HG03045 (cell line): ENCODE measurements around the gene ERGIC1.
"Not testable (repeated sequence)": the region's sequence is repeated elsewhere in the genome, so short reads cannot be mapped to it uniquely, and the experiment has no call there.

ENCODE experiments used
- ATAC-seq: cut with Tn5 transposase; IDR thresholded peaks from one replicate; pipeline ENCODE4 v1.9.1; 2021; ENCODE audit warnings: mild to moderate bottlenecking, moderate library complexity; ENCODE audit not compliant: unreplicated experiment

Gene ERGIC1

DNA sequence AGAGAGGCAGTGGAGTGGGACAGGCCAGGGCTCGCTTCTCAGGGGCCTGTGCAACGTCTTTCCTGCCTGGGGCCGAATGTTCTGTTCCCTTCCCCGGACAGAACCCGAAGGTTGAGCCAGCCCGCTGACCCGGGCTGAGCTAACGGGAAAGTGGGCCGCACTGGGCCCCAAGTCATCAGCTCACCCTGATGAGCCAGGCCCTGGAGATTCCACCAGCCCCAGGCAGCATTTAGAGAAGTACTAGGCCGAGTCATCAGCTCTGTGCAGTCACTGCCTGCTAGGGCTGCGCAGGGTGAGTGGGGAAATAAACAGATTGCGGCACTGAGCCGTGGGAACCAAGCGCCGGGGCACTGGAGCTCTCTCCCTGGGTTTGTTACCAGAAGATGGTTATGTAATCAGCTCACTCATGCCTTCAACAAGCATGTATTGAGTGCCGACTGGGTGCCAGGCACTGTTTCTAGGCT lies 33.9 kb upstream of the ERGIC1 start:
- ATAC-seq = no peak

DNA sequence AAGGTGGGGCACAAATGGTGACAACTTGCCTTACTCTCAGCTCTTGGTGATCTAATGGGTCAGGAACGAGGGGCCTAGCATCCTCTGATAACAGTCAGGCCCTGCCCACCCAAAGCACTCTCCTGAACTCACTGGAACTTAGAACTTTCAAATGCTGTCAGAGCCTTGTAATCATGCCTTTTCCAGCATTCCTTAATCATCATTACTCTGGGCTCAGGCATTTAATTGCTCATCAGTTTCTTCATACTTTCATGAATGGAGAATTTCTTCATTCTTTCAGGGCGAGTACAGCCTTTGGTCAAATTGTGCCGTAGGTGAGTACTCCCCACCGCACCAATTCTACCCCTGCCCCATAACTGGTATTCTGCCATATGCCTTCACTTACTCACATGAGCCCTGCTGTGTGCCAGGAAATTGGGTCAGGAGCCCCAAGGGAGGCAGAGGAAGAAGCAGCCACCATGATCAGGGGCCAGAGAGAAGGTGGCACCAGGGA lies 32.8 kb upstream of the ERGIC1 start:
- ATAC-seq = no peak

DNA sequence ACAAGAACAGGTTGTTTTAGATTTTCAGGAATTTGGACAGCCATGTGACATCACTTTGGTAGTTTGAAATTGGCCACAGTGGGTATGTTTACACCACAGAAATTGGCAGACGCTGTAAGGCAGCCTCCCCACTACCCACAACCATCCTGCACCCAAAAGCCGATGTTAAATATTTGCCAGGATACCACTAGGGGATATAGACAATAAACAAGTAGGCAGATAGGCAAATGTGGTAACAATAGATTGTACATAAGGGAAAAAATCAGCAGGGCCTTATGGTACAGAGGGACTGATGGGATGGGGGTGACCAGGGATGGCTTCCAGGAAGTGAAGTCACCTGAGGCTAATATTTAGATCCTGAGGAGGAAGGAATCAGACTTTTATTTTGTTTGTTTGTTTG lies 31.9 kb upstream of the ERGIC1 start:
- no peak for ATAC-seq

DNA sequence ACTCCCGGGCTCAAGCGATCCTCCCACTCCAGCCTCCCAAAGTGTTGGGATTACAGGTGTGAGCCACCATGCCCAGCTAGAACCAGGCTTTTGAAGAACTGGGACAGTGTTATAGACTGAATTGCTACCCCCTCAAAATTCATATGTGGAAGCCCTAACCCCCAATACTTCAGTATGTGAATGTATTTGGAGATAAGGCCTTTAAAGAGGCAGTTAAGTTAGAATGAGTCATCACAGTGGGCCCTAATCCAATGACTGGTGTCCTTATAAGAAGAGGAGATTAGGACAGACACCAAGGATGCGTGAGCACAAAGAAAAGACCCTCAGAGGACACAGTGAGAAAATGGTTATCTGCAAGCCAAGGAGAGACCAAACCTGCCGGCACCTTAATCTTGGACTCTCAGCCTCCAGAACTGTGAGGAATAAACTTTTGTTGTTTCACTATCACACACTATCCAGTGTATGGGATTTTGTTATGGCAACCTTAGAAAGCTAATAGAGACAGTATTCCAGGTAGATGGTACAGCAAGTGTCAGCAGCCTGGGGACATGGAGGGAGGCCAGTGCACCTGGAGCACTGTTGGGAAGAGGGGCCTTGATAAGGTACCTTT lies 31.4 kb upstream of the ERGIC1 start:
- no peak for ATAC-seq

DNA sequence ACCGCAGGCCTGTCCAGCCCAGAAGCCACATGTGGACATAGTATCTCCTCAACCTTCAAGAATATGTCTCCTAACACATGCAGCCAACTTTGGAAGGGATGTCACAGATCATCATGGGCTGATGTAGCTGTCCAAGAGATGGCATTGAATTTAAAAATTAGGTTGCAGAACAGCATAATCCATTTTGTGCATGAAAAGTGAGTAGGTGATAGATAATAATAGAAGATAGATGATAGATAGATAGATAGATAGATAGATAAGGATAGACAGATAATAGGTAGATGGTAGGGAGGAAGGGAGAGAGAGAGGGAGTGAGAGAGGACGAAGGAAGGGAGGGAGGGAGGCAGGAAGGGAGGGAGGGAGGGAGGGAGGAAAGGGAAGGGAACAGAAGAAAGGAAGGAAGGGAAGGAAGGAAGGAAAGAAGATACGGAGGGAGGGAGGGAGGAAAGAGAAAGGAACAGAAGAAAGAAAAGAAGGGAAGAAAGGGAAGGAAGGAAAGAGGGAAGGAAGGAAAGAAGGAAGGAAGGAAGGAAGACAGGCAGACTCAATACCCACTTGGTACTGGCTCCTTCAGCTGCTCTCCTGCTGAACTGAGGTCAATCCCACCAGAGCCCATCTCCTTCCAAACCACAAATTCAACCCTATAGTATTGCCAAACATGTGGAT lies 28.9 kb upstream of the ERGIC1 start:
- no peak for ATAC-seq

DNA sequence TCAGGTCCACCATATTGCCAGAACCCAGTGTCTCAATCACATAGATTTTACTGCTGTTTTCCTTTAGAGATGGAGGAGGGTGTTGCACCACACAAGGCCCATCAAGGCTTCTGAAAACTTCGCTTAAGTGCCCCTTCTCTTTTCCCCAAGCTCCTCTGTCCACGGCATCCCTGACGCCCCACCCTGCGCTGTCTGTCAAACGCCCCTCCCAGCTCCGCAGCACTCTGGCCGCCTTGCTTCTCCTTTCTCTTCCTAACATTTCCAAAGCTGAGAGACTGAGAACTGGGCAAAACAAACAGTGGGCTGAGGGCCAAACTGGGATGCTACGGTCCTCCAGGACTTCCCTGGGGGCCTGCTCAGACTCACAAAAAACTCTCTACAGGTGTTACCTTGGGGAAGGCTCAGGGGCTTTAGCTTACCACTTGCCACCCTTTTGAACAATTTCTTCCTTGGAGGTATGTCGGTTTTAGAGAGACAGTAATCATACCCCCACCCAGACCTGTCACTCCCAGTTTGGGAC lies 28.3 kb upstream of the ERGIC1 start:
- no peak for ATAC-seq

DNA sequence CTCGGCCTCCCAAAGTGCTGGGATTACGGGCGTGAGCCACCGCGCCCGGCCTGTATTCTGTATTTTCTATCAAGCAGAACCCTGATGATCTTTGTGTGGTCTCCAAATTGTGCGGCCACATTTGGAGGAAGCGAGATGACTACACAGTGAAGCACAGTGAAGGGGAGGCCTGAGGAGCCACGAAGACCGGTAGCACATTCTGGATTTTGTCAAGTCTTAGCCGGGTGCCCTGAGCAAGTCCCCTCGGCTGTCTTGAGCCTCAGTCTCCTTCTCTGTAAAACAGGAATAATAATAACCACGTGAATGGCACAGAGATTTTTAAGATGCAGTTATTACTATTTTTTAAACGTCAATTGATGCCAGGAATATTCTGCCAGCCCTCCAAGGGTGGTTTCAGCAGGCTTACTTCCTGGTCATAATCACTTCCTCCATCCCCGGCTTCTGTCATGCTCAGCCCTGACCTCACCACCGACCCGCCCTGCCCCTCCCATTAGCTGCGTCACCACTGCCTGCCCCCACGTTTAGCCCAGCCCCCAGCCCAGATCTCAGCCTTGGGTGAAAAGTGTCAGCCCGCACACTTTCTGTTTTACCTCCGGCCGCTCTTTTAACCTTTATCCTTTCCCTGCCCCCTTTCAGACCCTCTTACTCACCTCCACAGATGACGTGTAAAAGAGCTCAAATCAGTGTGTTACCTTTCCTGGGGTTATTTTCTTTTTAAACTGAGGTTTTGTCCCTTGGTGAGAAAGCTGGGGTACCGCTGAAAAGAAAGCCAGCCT lies 27.0 kb upstream of the ERGIC1 start:
- ATAC-seq = peak; percentile 94

DNA sequence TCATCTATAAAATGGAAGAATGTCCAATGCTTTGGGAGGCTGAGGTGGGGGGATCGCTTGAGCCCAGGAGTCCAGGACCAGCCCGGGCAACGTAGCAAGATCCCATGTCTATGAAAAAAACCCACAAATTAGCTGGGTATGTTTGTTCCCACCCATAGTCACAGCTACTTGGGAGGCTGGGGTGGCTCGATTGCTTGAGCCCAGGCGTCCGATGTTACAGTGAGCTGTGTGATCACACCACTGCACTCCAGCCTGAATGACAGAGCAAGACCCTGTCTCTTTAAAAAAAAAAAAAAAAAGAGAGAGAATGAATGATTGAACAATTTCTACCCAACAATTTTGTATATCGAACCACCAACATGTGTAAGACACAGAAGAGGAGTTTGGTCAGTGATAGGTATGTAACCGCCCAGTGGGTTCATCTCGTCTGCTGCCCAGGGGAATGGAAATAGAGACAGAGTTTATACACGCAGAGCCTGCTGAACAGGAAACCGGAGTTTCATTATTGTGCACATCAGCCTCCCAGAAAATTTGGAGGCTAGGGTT lies 26.2 kb upstream of the ERGIC1 start:
- ATAC-seq = no peak

DNA sequence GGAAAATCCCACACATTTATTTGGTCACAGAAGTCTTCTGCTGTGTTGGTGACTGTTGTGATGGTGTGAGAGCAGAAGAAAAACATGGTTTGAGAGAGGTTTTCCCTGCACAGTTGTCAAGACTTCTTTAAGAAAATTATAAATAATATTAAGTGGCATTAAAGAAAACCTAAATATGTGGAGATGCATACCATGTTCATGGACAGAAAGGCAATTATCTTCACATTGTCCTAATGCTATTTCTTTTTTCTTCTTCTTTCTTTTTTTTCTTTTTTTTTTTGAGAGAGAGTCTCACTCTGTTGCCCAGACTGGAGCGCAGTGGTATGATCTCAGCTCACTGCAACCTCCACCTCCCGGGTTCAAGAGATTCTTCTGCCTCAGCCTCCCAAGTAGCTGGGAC lies 24.3 kb upstream of the ERGIC1 start:
- no peak for ATAC-seq

DNA sequence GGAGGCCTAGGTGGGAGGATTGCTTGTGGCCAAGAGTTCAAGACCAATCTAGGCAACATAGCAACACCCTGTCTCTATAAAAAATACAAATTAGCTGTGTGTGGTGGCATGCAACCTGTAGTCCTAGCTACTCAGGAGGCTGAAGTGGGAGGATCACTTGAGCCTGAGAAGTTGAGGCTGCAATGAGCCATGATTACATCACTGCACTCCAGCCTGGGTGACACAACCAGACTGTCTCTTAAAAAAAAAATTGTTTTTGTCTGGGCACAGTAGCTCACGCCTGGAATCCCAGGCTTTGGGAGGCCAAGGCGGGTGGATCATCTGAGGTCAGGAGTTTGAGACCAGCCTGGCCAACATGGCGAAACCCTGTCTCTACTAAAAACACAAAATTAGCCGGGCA lies 23.1 kb upstream of the ERGIC1 start:
- not testable (repeated sequence) for ATAC-seq

DNA sequence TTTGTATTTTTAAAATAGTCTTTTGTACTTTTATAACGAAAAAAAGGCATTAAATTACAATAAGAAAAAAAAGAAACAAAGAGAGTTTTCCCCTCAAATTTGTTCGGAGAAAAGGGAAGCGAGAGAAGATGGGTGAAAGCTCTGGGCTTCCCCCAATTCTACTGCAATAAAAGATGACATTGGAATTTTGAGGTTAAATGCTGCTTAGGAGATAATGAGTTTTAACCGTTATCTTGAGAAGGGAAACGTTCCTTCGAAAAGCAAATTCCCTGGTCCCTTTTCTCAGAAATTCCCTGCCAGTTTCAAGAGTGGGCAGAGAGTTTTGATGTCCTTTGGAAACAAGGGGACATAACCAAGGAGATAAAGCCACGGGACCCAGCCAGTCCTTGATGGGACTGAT lies 18.4 kb upstream of the ERGIC1 start:
- ATAC-seq = no peak

DNA sequence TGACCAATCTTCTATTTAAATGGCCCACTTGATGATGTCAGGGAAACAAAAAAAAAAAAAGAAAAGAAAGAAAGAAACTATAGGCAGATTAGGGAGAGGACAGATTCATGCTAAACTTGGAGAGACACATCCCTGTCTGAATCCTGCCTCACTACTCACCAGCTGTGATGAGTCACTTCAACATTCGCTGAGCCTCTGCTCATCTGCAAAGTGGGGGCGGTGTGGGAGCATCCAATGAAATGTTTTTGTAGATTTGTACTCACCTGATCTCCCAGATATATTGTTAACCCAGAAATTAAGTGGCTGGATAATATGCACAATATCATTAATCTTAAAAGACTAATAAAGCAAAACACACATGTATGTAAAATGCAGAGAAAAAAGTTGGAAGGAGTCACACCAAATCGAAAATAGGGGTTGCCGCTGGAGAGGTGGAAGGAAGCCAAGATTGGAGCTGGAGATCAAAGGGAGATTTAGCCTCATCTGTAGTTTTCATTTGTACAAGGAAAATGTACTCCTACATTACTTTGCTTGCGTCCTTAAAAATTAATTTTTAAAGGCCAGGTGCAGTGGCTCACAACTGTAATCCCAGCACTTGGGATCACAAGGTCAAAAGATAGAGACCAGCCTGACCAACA lies 17.0 kb upstream of the ERGIC1 start:
- ATAC-seq = no peak

DNA sequence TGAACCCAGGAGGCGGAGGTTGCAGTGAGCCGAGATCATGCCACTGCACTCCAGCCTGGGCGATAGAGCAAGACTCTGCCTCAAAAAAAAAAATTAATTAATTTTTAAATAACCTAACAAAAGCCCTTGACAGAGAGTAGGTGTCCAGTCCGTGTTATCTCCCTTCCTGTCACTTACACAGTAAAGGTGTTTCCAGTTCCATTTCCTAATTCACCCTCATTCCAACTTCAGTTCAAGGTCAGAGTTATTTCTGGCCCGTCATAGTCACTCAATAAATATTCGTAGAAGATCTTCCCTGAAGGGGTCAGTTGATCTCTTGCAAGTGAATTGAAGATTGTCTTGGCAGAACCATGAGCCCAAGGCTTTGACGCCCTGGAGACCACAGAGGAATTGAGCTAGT lies 16.4 kb upstream of the ERGIC1 start:
- ATAC-seq = no peak

DNA sequence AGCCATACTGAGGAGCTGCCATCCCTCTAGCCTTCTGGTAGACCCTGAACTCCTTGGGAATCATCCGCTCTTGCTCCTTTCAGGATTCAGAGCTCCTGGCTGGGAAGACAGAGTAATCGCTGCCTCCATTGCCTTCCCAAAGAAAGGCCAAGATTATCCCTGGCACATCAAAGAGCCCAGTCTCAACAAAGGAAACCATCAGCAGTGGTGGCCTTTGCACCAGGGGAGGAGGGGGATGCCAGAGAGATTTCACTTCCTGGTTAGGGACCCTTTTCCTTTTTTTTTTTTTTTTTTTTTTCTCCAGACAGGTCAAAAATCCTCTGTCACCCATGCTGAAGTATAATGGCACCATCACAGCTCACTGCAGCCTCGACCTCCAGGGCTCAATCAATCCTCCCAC lies 16.0 kb upstream of the ERGIC1 start:
- no peak for ATAC-seq

DNA sequence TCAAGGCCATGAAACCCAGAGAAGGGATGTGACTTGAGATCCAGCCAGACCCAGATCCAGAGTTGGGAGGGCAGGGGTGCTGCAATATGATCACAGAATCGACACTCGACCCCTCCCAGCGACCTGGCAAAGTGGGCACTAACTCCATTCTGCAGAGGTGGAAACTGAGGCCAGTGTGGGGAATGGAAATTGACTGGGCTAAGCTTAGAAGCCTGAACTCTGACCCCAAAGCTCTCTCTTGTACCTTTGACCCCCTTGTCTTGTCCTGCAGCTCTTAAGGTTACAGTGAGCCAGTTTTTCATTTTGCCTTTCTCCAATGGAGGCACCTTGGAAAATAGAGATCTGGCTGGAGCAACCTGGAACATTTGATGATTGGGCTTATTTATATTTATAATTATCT lies 14.5 kb upstream of the ERGIC1 start:
- no peak for ATAC-seq

DNA sequence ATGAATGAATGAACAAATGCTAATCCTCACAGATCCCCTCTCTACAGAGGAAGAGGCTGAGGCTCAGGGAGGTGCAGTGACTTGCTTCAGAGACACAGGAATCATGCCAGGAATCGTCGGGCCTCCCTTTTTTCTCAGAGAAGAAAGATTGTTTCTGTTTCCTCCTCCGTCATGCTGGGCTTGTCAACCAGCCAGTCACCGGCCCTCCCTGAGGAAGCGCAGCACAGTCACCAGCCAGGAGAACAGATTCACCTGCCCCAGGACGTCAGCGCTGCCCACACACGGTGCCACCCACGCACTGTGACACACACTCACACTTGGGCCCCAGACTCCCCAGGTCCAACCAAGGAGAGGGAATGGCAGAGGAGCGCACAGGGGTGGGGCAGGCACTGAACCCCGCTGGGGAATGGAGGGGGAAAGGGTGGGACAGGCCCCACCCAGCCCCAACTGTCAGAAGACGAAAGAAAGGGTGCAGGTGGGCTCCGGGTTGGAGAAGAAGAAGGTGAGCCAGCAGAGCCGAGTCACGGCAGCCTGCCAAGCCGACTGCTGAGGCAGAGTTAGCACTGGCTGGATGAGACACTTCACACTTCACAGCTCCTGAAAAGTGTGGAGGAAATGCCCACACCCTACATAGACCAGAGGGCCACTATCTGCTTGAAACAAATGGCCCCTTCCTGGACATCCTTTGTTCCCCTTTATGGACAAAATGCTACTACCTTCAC lies 13.8 kb upstream of the ERGIC1 start:
- no peak for ATAC-seq

DNA sequence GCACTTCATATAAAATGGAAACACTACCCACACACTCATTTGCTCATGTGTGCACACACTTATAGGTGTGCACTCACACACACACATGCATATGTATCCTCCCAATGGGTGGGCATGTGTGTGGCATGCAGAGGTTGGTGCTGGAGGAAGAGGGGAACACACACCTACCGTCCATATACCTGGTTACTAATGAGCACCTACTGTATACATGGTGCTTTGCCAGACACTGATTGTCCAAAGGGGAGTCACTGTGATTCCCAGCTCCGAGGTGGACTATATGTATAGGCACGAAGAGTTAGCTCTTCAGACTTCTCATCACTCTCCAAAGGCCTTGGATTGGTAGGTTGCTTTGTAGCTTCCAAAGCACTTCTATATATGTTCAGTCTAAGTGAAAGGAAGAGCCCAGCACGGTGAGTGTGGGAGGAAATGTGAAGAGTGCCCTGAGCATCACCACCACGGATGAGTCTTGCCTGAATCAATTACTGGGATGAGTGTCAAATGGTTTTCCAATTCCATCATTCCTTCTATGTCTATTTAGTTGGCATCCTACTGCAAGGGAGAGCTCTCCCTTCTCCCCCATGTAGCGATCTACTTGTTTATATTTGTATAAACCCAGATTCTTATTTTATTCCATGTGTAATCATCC lies 12.6 kb upstream of the ERGIC1 start:
- no peak for ATAC-seq

DNA sequence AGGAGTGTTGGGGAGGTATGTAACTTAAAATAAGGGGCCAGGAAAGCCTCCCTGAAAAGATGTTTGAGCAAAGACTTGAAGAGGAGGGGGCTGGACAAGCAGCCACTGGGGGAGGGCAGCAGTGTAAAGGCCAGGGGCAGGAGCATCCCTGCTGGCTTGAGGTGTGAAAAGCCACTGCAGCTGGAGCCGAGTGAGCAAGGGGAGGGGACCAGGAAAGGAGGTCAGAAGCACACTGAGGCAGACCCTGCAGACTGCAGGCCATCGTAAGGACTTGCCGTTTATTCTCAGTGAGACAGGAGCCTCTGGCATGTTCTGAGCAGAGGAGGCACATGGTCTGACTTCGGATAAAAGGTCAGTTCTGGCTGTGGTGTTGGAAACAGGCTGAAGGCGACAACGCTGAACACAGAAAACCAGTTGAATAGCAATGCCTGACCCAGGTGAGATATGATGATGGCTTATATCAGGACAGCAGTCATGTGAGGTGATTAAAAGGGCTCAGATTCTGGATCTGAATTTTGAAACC lies 10.2 kb upstream of the ERGIC1 start:
- ATAC-seq = no peak

DNA sequence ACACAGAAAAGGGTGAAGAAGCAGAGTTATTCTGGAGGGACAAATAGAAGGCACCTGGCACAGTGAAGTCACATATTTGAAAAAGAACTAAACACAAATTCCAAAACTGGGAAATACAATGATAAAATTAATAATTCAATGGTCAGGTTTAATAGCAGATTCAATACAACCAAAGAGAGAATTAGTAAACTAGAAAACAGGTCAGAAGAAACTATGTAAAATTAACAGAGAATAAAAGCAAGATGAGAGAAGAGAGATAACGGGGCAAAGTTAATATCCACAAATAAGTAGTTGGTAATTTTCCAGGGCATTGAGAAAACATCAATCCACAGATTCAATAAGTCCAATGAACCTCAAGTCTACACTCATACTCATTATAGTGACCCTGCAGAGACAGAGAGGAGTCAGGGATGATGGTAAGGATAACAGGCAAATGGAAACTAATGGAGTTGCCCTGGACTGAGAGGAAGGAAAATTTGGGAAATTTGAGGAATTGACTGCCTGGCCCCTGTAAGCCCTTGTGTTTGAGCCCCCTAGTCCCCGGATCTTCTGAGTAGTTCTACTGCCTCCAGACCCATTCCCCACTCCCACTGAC lies 8.3 kb upstream of the ERGIC1 start:
- ATAC-seq = no peak
